Endometrium (tissue), 2 donors: ENCODE results near the gene MARCHF3.
"Not testable (repeated sequence)": the region's sequence is repeated elsewhere in the genome, so short reads cannot be mapped to it uniquely, and the experiment has no call there.

Experiments
- FAIRE-seq: peaks from 2 replicates; lab custom pipeline; 2012; peaks lifted over from hg19 to GRCh38; lab: Jason Lieb, UNC
- donor health status: control.
- donor health status: control.

MARCHF3 gene

DNA sequence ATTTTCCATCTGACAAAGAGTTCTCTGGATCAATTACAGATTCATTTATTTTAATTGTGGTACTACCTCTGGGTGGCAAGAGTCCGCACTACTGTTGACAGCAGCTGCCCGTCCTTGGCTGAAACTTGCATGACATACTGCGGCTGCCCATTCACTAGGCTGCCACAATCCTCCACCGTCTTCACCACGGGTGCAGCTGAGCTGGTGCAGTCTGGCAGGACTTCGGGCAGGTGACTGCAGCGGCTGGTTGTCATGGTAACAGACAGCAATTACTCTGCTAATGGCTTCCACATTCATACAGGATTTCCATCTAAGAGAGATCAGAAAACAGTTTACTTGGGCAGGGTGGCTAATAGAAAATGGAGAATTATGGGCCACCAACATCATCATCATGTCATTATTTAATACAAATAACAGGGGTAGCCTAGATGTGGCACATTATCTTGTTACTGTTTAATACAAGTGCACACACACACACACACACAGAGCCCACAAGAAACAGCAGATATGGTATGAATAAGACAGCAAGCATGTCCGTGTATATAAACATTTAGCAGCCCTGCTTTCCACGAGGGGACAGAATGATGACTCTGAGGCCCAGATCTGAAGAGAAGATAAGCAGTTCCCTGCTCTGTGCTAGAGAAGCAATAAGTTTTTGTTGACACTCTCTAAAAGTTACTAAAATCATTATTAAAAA is 112.3 kb downstream of the MARCHF3 start:
- FAIRE-seq = no peak

DNA sequence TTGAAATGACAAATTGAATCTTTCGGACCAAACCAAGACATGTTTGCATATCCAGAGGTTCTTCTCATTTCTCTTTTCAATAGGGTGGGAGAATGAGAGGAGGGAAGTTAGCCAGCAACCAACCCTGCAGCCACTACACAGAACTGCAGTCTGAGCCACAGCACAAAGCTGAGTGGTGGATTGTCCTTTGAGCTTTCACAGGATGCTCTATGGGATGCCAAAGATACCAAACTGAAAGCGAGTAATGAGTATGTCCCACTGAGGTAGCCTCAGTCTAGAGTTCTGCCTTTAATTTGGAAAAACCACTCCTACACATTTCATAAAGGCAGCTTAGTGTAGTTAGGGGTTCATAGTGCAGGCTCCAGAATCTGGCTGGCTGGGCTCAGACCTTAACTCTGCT is 114.9 kb downstream of the MARCHF3 start:
- no peak for FAIRE-seq

DNA sequence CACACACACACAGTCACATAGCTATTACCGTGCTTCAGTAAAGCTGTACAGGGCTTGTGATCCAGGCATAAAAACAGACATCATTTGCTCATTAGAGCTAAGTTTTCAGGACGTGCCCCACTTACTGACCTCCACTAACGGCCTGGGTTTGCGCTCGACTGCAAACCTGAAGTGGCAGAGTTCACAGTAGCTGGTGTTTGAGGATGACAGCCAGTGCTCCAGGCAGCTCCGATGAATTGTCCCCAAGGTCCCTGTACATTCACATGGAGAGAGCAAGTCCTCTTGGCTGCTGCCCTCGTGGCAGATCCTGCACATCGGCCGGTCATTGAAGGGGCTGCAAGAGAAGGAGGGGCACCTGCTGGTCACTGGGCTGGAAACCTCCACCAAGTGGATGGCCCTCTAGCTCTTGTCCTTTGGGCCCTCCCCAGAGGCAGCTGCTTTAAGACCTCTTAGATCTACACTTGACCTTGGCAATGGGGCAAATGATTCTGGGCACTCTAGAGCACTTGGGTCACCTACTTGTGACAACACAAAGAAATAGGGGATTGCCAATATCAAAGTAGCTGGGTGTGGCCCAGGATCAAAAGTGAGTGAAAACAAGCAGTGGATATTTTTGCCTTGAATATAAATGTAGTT is 115.4 kb downstream of the MARCHF3 start:
- FAIRE-seq = no peak

GRCh38 chr5:126912616-126913200 is 117.7 kb downstream of the MARCHF3 start:
- no peak for FAIRE-seq

- FAIRE-seq = no peak
Observed at GRCh38 chr5:126911986-126912385, 118.4 kb downstream of the MARCHF3 start.

GRCh38 chr5:126909856-126910255 is 120.5 kb downstream of the MARCHF3 start:
- no peak for FAIRE-seq

GRCh38 chr5:126904407-126904806 is 126.0 kb downstream of the MARCHF3 start:
- FAIRE-seq = not testable (repeated sequence)

DNA sequence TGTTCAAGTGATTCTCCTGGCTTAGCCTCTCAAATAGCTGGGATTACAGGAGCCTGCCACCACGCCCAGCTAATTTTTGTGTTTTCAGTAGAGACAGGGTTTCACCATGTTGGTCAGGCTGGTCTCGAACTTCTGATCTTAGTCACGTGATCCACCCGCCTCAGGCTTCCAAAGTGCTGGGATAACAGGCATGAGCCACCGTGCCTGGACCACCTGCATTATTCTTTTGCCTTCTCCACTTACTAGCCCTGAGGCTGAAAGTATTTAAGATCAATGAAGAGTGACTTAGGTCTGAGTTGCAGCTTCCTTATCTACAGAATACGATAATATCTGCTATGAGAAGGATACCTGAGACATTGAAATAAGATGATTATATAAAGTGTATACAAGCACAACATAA is 129.6 kb downstream of the MARCHF3 start:
- FAIRE-seq = no peak

DNA sequence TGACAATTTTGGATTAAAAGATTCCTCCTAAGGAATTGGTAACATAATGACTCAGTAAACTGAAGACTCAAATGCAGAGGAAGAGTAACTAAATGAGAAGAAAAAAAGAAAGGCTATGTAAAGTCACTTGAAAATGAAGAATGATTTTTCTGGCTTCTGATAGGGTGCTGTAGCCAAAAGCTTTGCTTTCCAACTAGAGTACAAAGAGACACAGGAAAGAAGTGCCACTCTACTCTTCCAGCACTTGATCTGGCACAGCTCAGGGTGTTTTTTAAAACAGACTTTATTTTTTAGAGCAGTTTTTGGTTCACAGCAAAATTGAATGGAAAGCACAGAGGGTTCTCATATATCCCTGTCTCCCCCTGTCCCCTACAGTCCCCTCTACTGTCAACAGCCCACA is 130.9 kb downstream of the MARCHF3 start:
- no peak for FAIRE-seq

GRCh38 chr5:126897851-126898630 is 132.3 kb downstream of the MARCHF3 start:
- no peak for FAIRE-seq

DNA sequence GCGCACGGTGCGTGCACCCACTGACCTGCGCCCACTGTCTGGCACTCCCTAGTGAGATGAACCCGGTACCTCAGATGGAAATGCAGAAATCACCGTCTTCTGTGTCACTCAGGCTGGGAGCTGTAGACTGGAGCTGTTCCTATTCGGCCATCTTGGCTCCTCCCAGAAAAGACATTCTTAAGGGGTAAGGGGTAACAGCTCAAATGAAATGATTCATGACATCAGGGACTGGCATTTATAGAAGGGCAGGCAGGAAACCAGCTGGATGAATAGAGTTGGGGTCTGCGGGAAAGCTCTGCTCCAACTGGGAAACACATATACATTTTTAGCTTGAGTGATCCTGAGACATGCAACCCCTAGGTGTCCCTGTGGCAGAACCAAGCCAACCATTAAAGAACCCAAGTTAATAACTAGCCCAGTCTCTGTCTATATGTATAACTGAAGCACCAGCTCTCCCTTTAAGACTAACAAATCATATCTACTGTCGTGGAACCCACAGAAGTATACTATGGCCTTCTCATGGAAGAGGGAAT is 134.1 kb downstream of the MARCHF3 start:
- no peak for FAIRE-seq

GRCh38 chr5:126895712-126896111 is 134.6 kb downstream of the MARCHF3 start:
- FAIRE-seq = not testable (repeated sequence)

DNA sequence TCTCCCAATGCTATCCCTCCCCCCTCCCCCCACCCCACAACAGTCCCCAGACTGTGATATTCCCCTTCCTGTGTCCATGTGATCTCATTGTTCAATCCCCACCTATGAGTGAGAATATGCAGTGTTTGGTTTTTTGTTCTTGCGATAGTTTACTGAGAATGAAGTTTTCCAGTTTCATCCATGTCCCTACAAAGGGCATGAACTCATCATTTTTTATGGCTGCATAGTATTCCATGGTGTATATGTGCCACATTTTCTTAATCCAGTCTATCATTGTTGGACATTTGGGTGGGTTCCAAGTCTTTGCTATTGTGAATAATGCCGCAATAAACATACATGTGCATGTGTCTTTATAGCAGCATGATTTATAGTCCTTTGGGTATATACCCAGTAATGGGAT is 139.9 kb downstream of the MARCHF3 start:
- not testable (repeated sequence) for FAIRE-seq

- FAIRE-seq = no peak
Observed at GRCh38 chr5:126888175-126888574, 142.2 kb downstream of the MARCHF3 start.

GRCh38 chr5:126884269-126884819 is 146.0 kb downstream of the MARCHF3 start:
- no peak for FAIRE-seq

DNA sequence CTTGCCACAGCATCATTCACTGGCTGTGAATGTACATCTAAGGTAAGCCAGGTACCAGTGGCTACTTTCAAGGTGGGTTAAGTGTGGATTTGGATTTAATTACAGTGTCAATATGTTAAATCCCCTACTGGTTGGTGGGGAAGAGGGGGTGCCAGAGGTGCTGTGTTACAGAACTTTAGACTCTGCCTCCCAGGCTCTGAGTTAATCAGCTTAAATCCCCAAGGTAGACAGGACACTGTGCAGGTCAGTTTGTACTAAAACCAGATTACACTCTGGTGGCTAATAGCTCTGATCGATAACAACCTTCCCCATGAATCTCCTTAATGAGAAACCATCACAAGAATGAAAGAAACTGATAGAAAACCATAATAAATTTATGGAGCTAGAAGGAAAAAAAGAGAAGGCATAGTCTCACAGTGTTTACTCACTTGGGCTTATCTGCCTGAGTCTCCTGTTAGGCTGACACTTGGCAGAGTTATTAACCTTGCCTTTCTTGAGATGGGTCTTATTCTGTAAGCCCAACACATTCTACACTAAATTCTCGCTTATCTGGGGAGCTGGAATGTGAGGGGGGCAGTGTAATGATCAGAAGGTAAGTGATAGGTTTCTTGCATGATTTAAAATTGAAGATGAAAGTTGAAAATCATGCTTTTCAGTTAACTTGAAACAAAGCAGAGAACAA is 146.7 kb downstream of the MARCHF3 start:
- no peak for FAIRE-seq

DNA sequence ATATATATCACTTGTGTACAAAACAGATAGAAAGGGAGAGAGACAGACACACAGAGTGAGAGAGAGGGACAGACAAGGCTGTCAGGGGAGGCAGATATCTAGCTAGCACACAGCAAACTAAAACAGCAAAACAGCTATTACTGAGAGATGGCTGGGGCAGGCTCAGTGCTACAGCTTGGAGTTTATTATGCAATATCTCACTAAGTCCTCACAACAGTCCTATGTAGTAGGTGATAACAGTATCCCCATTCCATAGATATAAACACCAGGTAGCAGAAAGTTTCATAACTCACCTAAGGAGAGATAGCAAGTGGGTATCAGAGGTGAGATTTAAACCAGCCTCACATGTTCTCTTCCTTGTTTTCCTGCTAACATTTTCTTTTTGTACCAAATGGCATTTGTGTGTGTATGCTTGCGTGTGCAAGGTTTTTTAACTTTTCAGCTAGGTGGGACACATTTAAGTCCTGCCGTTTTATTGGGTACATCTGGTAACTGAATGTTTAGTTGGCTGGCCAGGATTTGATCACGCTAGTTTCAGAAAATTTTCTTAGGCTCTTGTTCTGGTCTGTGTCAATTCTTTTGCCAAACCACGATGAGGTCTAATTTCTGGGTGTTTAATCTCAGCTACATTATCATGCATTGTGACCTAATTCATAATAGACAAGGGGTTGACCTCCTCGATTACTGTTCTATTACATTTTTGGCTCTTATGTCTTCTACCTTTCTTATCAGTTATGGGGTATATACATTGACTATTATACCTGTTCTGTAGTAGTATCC is 148.3 kb downstream of the MARCHF3 start:
- FAIRE-seq = no peak

- no peak for FAIRE-seq
Observed at GRCh38 chr5:126878634-126879033, 151.7 kb downstream of the MARCHF3 start.

GRCh38 chr5:126878085-126878484 is 152.3 kb downstream of the MARCHF3 start:
- FAIRE-seq = no peak

DNA sequence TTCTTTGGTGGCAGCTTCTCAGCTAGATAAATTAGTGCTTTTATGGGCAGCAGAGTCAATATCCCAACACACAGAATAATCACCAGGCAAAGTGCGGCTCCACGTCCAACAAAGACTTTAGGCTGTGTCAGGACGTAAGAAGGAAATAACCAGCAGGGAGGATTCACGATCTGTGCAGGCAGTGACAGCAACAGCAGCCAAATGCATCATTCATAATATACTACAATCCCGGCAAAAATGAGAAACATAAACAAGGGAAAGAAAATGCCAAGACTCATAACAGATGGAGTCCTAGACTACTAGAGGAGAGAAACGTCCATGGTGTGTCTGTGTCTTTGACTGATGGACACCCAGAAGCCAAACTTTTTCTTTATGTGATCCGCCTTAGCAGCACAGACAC is 152.8 kb downstream of the MARCHF3 start:
- FAIRE-seq = no peak

DNA sequence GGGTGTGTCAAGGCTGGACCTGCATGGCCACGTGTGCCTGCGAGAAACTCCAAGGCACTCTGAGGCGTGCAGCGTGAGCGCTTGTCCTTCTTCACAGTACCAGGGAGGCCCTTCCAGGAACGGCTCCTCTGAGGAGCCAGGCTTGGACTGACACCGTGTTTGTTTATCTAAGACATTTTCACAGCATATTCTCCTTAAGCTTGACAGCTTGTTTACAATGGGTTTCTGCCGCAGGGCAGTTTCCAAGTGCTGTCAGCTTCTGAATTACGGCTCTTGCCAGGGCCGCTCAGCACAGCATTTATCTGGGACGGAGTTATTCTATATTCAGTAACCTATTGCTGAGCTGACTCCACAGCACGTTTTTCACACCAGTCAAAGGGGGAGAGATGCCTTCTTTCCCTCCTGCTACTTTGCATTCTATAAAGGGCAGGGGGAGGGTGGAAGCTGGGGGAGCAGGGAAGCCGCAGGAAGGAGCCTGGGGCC is 155.0 kb downstream of the MARCHF3 start:
- no peak for FAIRE-seq
